Activated CD8-positive, alpha-beta memory T cell treated with anti-CD3 and anti-CD28 coated beads, Interleukin-2, amount 50 U/mL, for 1 hour (primary cell): ENCODE data around the gene GRK1.

Experiments used
- DNase-seq: peaks from one replicate; pipeline ENCODE4 v3.0.0-alpha.2; 2020; ENCODE audit errors: extremely low read depth

Gene GRK1

GRCh38 chr13:113775451-113776145 is 108.6 kb downstream of the GRK1 start:
- DNase-seq = no peak

- DNase-seq = no peak
Measured at GRCh38 chr13:113776231-113777125, 109.5 kb downstream of the GRK1 start.

- no peak for DNase-seq
Measured at GRCh38 chr13:113777311-113778260, 110.6 kb downstream of the GRK1 start.

GRCh38 chr13:113781571-113781970 is 114.6 kb downstream of the GRK1 start:
- DNase-seq = no peak

GRCh38 chr13:113782472-113782871 is 115.5 kb downstream of the GRK1 start:
- no peak for DNase-seq

- DNase-seq = no peak
Measured at GRCh38 chr13:113783200-113783881, 116.3 kb downstream of the GRK1 start.

- no peak for DNase-seq
Measured at GRCh38 chr13:113783966-113784644, 117.1 kb downstream of the GRK1 start.

- DNase-seq = no peak
Measured at GRCh38 chr13:113784645-113785024, 117.6 kb downstream of the GRK1 start.

GRCh38 chr13:113785051-113786010 is 118.3 kb downstream of the GRK1 start:
- no peak for DNase-seq

GRCh38 chr13:113786262-113786841 is 119.3 kb downstream of the GRK1 start:
- no peak for DNase-seq
